K562 (cell line): Measurements from ENCODE around the gene ATXN1. TPM values are rescaled to one million over a fixed set of nuclear protein-coding genes. Genes with fewer than 3 reads are reported as not detected.

Experiments used
- BHLHE40 ChIP-seq: IDR thresholded peaks from 2 replicates; pipeline ENCODE4 v1.6.1; 2011; ENCODE audit warnings: low read length, improper control_type of control experiment
- C11orf30 ChIP-seq: fragments of 450-650 bp; IDR thresholded peaks from 2 replicates; pipeline ENCODE4 v1.6.1; 2016; ENCODE audit warnings: low read depth, mild to moderate bottlenecking
- CBX2 ChIP-seq: fragments of 200-600 bp; sonication (generic); IDR thresholded peaks from one replicate; pipeline ENCODE4 v1.6.1; 2012; ENCODE audit warnings: mild to moderate bottlenecking, low read length, inconsistent platforms; ENCODE audit not compliant: insufficient read depth, poor library complexity, severe bottlenecking
- CTBP1 ChIP-seq: fragments of 450-650 bp; IDR thresholded peaks from 2 replicates; pipeline ENCODE4 v1.6.1; 2016; ENCODE audit warnings: borderline replicate concordance
- DPF2 ChIP-seq: fragments of 450-650 bp; IDR thresholded peaks from 2 replicates; pipeline ENCODE4 v1.6.1; 2016
- HDAC8 ChIP-seq: fragments of 450-650 bp; IDR thresholded peaks from 2 replicates; pipeline ENCODE4 v1.6.1; 2016; ENCODE audit warnings: mild to moderate bottlenecking, missing genetic modification characterization, moderate library complexity, missing compliant biosample characterization
- MED1 ChIP-seq: sonication (generic); formaldehyde crosslinking; IDR thresholded peaks from 2 replicates; pipeline ENCODE4 v1.8.1; 2023; ENCODE audit warnings: missing genetic modification reagents, borderline replicate concordance
- POLR2H ChIP-seq: IDR thresholded peaks from 2 replicates; pipeline ENCODE4 v1.6.1; 2016; ENCODE audit warnings: missing genetic modification characterization, low read depth, mild to moderate bottlenecking, control low read depth, missing compliant biosample characterization, moderate library complexity
- RBBP5 ChIP-seq: fragments of 200-600 bp; sonication (generic); IDR thresholded peaks from 2 replicates; pipeline ENCODE4 v1.6.1; 2012; ENCODE audit warnings: borderline replicate concordance, mild to moderate bottlenecking, low read length, control low read depth, inconsistent platforms; ENCODE audit not compliant: insufficient read depth, poor library complexity, severe bottlenecking
- SMAD1 ChIP-seq: fragments of 150-350 bp; IDR thresholded peaks from 2 replicates; pipeline ENCODE4 v1.6.1; 2014; ENCODE audit warnings: low read length, low read depth; ENCODE audit not compliant: partially characterized antibody
- SRSF3 ChIP-seq: fragments of 200-400 bp; formaldehyde crosslinking; IDR thresholded peaks from 2 replicates; pipeline ENCODE4 v1.6.1; 2016; ENCODE audit warnings: mild to moderate bottlenecking, low read length, moderate library complexity; ENCODE audit not compliant: insufficient read depth
- TAF9B ChIP-seq: fragments of 450-650 bp; IDR thresholded peaks from 2 replicates; pipeline ENCODE4 v1.6.1; 2018; ENCODE audit warnings: mild to moderate bottlenecking; ENCODE audit not compliant: partially characterized antibody
- TBL1XR1 ChIP-seq, 2 experiments: IDR thresholded peaks; 2 replicates each; pipeline ENCODE4 v1.6.1; 2012; ENCODE audit warnings: improper control_type of control experiment in 2 of 2, low read length in 2 of 2, mild to moderate bottlenecking in 1 of 2
- TEAD1 ChIP-seq, 2 experiments: fragments of 450-650 bp in 1 of 2; sonication (generic) in 1 of 2; formaldehyde crosslinking; IDR thresholded peaks; 2 replicates each; pipeline versions ENCODE4 v1.4.0 to v1.8.0; 2020 to 2022; ENCODE audit warnings: mild to moderate bottlenecking in 2 of 2, missing genetic modification reagents in 1 of 2
- ZEB2 ChIP-seq: fragments of 450-650 bp; IDR thresholded peaks from 2 replicates; pipeline ENCODE4 v1.6.1; 2016
- ZFP1 ChIP-seq: fragments of 450-650 bp; formaldehyde crosslinking; IDR thresholded peaks from 2 replicates; pipeline ENCODE4 v1.4.0; 2020; ENCODE audit warnings: mild to moderate bottlenecking, mixed read lengths
- ZNF324 ChIP-seq: fragments of 250-450 bp; sonication (Bioruptor Pico); IDR thresholded peaks from 2 replicates; pipeline ENCODE4 v1.4.0; 2020; ENCODE audit warnings: mild to moderate bottlenecking
- ZNF41 ChIP-seq: fragments of 250-450 bp; sonication (Bioruptor Pico); conservative IDR thresholded peaks from 2 replicates; pipeline ENCODE4 v1.4.0; 2020; ENCODE audit warnings: mild to moderate bottlenecking
- ZNF644 ChIP-seq: fragments of 200-800 bp; sonication (Bioruptor generic); IDR thresholded peaks from 2 replicates; pipeline ENCODE4 v1.6.1; 2016; ENCODE audit warnings: low read depth, missing genetic modification characterization, missing compliant biosample characterization
- ZNF717 ChIP-seq: fragments of 250-450 bp; sonication (Bioruptor Pico); IDR thresholded peaks from 2 replicates; pipeline ENCODE4 v1.5.0; 2021
- polyA plus RNA-seq, 8 experiments: library from polyadenylated mRNA; depleted of rRNA in 4 of 8; stranded (reverse) in 5 of 8; unstranded in 3 of 8; fragments of >200 nt; fragmentation: Nextera tagmentation in 2 of 8; fragmentation: Illumina TruSeq in 1 of 8; extraction: Ambion mirVana in 2 of 8; extraction: Trizol in 1 of 8; gene quantifications; 2 replicates each; pipeline versions ENCODE4 v1.2.1 to v1.2.3, GENCODE V29; 2011 to 2014; ENCODE audit warnings: inconsistent platforms in 1 of 8, missing spikeins in 1 of 8
- total RNA-seq, 7 experiments: library from RNA; depleted of rRNA in 6 of 7; stranded (reverse); fragments of >200 nt in 6 of 7; fragmentation: Illumina TruSeq in 2 of 7; extraction: Trizol in 2 of 7; gene quantifications; 2 replicates each; pipeline versions ENCODE4 v1.2.1 to v1.2.3, GENCODE V29; 2011 to 2021; ENCODE audit warnings: low replicate concordance in 1 of 7
- TF ChIP-seq, protein P1 (sequence below): fragments of 250-450 bp; sonication (Bioruptor Pico); IDR thresholded peaks from 2 replicates; pipeline ENCODE4 v1.4.0; 2020
- TF ChIP-seq, protein P2 (sequence below): fragments of 200-800 bp; sonication (Bioruptor generic); IDR thresholded peaks from 2 replicates; pipeline ENCODE4 v1.6.1; 2017; ENCODE audit warnings: missing genetic modification characterization, missing compliant biosample characterization
- TF ChIP-seq, protein P3 (sequence below): fragments of 450-650 bp; IDR thresholded peaks from 2 replicates; pipeline ENCODE4 v1.6.1; 2016; ENCODE audit warnings: antibody characterized with exemption

Gene ATXN1
- total and polyA plus RNA-seq, 9 of the 15 experiments (the other 6 are each of a cell fraction or from before 2014, with no cell fraction given): under 0.01 to 1.2 (median 0.58) TPM

DNA sequence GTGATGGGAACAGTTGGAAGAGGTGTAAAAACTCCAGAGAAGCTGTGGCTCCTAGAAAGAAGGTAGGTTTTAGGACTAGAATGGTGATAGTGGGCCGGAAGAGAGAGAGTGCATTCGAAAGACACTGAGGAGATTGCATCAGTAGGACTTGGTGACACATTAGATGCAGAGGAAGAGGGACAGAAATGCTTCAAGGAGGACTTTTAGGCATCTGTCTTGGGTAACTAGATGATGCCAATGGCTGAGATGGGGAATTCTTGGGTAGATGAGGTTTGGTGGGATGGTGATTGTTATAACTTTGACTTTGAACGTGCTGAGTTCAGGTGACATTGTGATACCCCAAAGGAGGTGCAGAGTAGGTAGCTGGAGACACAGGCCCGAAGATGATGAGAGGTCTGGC lies 326.4 kb downstream of the ATXN1 start (continued):
- peak; percentile 63; the same call in 1 of the 2 replicates for TF ChIP-seq CTBP1
- TF ChIP-seq C11orf30: no peak
- TF ChIP-seq, protein P1, sequence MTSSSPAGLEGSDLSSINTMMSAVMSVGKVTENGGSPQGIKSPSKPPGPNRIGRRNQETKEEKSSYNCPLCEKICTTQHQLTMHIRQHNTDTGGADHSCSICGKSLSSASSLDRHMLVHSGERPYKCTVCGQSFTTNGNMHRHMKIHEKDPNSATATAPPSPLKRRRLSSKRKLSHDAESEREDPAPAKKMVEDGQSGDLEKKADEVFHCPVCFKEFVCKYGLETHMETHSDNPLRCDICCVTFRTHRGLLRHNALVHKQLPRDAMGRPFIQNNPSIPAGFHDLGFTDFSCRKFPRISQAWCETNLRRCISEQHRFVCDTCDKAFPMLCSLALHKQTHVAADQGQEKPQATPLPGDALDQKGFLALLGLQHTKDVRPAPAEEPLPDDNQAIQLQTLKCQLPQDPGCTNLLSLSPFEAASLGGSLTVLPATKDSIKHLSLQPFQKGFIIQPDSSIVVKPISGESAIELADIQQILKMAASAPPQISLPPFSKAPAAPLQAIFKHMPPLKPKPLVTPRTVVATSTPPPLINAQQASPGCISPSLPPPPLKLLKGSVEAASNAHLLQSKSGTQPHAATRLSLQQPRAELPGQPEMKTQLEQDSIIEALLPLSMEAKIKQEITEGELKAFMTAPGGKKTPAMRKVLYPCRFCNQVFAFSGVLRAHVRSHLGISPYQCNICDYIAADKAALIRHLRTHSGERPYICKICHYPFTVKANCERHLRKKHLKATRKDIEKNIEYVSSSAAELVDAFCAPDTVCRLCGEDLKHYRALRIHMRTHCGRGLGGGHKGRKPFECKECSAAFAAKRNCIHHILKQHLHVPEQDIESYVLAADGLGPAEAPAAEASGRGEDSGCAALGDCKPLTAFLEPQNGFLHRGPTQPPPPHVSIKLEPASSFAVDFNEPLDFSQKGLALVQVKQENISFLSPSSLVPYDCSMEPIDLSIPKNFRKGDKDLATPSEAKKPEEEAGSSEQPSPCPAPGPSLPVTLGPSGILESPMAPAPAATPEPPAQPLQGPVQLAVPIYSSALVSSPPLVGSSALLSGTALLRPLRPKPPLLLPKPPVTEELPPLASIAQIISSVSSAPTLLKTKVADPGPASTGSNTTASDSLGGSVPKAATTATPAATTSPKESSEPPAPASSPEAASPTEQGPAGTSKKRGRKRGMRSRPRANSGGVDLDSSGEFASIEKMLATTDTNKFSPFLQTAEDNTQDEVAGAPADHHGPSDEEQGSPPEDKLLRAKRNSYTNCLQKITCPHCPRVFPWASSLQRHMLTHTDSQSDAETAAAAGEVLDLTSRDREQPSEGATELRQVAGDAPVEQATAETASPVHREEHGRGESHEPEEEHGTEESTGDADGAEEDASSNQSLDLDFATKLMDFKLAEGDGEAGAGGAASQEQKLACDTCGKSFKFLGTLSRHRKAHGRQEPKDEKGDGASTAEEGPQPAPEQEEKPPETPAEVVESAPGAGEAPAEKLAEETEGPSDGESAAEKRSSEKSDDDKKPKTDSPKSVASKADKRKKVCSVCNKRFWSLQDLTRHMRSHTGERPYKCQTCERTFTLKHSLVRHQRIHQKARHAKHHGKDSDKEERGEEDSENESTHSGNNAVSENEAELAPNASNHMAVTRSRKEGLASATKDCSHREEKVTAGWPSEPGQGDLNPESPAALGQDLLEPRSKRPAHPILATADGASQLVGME: 0 out of 2 replicates have a peak, but pooled peaks have one; percentile 28
- TF ChIP-seq ZNF324 (CRISPR knock-in tag): no peak
- TF ChIP-seq SMAD1: no peak
- TF ChIP-seq HDAC8 (tag): no peak
- TF ChIP-seq BHLHE40: no peak
- no peak for TF ChIP-seq SRSF3
- TF ChIP-seq DPF2: no peak
- no peak for TF ChIP-seq RBBP5
- TF ChIP-seq ZEB2: 0 out of 2 replicates have a peak, but pooled peaks have one; percentile 39
- no peak for TF ChIP-seq ZNF644 (tag)
- peak; percentile 47; the same call in 1 of the 2 replicates for TF ChIP-seq POLR2H (tag)
- TF ChIP-seq TBL1XR1 (IDR thresholded peaks at IDR 0.05; ENCODE audit: low read length in 2 of 2): no peak
- TF ChIP-seq TAF9B: no peak
- TF ChIP-seq MED1 (CRISPR knock-in tag): no peak
- no peak for TF ChIP-seq ZNF717
- no peak for TF ChIP-seq ZFP1 (CRISPR knock-in tag)
- TF ChIP-seq TEAD1 (CRISPR knock-in tag; IDR thresholded peaks at IDR 0.05): no peak
- TF ChIP-seq ZNF41 (CRISPR knock-in tag): no peak
- TF ChIP-seq, protein P2, sequence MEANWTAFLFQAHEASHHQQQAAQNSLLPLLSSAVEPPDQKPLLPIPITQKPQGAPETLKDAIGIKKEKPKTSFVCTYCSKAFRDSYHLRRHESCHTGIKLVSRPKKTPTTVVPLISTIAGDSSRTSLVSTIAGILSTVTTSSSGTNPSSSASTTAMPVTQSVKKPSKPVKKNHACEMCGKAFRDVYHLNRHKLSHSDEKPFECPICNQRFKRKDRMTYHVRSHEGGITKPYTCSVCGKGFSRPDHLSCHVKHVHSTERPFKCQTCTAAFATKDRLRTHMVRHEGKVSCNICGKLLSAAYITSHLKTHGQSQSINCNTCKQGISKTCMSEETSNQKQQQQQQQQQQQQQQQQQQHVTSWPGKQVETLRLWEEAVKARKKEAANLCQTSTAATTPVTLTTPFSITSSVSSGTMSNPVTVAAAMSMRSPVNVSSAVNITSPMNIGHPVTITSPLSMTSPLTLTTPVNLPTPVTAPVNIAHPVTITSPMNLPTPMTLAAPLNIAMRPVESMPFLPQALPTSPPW (CRISPR knock-in tag): no peak
- TF ChIP-seq CBX2: no peak
- TF ChIP-seq, protein P3, sequence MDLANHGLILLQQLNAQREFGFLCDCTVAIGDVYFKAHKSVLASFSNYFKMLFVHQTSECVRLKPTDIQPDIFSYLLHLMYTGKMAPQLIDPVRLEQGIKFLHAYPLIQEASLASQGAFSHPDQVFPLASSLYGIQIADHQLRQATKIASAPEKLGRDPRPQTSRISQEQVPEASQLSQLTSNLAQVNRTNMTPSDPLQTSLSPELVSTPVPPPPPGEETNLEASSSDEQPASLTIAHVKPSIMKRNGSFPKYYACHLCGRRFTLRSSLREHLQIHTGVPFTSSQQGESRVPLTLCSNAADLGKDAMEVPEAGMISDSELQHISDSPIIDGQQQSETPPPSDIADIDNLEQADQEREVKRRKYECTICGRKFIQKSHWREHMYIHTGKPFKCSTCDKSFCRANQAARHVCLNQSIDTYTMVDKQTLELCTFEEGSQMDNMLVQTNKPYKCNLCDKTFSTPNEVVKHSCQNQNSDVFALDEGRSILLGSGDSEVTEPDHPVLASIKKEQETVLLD: no peak
